Endothelial cell (in vitro differentiated cells): ENCODE results near the gene SMIM8. TPM values are rescaled to one million over a fixed set of nuclear protein-coding genes. Genes with fewer than 3 reads are reported as not detected.

Source experiments
- DNase-seq: peaks from one replicate; pipeline ENCODE4 v3.0.0; 2021; ENCODE audit warnings: low spot score
- H3K27ac Mint-ChIP-seq: one replicate; pipeline ENCODE4 v1.8.0; 2021; ENCODE audit warnings: mixed read lengths, inconsistent platforms; ENCODE audit not compliant: unreplicated experiment
- H3K27me3 Mint-ChIP-seq: one replicate; pipeline ENCODE4 v1.8.0; 2021; ENCODE audit warnings: mild to moderate bottlenecking, moderate library complexity, mixed read lengths, inconsistent platforms; ENCODE audit not compliant: unreplicated experiment
- H3K36me3 Mint-ChIP-seq: one replicate; pipeline ENCODE4 v1.8.0; 2021; ENCODE audit warnings: mild to moderate bottlenecking, low read depth, mixed read lengths, inconsistent platforms; ENCODE audit not compliant: unreplicated experiment
- H3K4me1 Mint-ChIP-seq: one replicate; pipeline ENCODE4 v1.8.0; 2021; ENCODE audit warnings: mild to moderate bottlenecking, mixed read lengths, inconsistent platforms; ENCODE audit not compliant: unreplicated experiment
- H3K4me3 Mint-ChIP-seq: one replicate; pipeline ENCODE4 v1.8.0; 2021; ENCODE audit warnings: mild to moderate bottlenecking, mixed read lengths, inconsistent platforms; ENCODE audit not compliant: unreplicated experiment
- H3K9me3 Mint-ChIP-seq: one replicate; pipeline ENCODE4 v1.8.0; 2021; ENCODE audit warnings: mixed read lengths, inconsistent platforms; ENCODE audit not compliant: unreplicated experiment
- long read RNA-seq: library from polyadenylated mRNA; unstranded; transcript quantifications from one replicate; pipeline ENCODE4 v2.0.0, GENCODE V29; 2020; ENCODE audit not compliant: unreplicated experiment
- total RNA-seq: library from RNA; stranded (reverse); fragmentation: NEBNext Ultra II Directional; extraction: Animal tissue kit (Norgen Biotek cat#: 25700); gene quantifications from one replicate; pipeline ENCODE4 v1.2.1, GENCODE V29; 2021; ENCODE audit not compliant: unreplicated experiment
- TF ChIP-seq, protein P1 (sequence below): fragments of 200-600 bp; sonication (generic); IDR thresholded peaks from one replicate; pipeline ENCODE4 v1.5.0; 2021; ENCODE audit warnings: antibody characterized with exemption; ENCODE audit not compliant: unreplicated experiment

Gene SMIM8
- 11.6 TPM for total RNA-seq
- long read RNA-seq, partial matches to known transcripts, result 1 of 2 reads
- long read RNA-seq, other reads (novel, unspliced or antisense), result 0 of 2 reads

GRCh38 chr6:87322304-87323212 is at the start of gene SMIM8:
TSS of gene SMIM8 (plus strand) at chr6:87322588. CDS start at chr6:87337032, 14,444 bp downstream.
- Mint-ChIP-seq H3K9me3 (no peaks in the 10 kb centered on the region), H3K4me1 (peaks cover 4% of the 10 kb centered on the region), H3K27me3 (no peaks in the 10 kb centered on the region), H3K36me3 (no peaks in the 10 kb centered on the region), H3K4me3 (peak within 1 kb of the TSS; percentile 99), H3K27ac (peak within 1 kb of the TSS; percentile 80)
- DNase-seq, result peak; percentile 92
- TF ChIP-seq, protein P1, sequence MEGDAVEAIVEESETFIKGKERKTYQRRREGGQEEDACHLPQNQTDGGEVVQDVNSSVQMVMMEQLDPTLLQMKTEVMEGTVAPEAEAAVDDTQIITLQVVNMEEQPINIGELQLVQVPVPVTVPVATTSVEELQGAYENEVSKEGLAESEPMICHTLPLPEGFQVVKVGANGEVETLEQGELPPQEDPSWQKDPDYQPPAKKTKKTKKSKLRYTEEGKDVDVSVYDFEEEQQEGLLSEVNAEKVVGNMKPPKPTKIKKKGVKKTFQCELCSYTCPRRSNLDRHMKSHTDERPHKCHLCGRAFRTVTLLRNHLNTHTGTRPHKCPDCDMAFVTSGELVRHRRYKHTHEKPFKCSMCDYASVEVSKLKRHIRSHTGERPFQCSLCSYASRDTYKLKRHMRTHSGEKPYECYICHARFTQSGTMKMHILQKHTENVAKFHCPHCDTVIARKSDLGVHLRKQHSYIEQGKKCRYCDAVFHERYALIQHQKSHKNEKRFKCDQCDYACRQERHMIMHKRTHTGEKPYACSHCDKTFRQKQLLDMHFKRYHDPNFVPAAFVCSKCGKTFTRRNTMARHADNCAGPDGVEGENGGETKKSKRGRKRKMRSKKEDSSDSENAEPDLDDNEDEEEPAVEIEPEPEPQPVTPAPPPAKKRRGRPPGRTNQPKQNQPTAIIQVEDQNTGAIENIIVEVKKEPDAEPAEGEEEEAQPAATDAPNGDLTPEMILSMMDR, result peak; percentile 94

DNA sequence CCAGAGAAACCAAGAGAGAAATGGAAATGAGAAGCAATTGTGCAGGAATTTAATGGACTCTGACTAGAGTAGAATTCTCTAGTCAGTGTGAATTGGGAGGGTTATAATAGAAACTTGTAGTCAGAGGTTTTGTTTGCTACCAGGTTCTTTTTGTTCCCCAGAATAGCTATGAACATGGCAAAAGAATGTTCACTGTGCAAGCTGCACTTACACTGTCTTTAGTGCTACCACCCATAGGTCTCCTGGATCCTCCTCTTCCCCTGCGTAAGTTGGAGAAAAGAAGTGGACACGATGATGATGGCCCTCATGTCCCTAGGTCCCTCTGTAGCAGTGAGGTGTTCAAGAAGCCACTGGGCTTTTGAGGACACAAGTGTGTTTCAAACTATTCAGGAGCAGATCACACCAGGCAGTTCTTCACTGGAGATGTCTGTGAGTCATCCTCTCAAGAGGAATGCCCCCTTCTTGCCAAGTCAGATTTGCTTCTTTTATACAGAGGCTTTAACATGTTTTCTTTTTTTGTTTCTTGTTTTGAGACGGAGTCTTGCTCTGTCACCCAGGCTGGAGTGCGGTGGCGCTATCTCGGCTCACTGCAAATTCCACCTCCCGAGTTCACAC is 47.6 kb upstream of the SMIM8 start:
- H3K4me1 Mint-ChIP-seq, result no peaks in the 10 kb centered on the region

DNA sequence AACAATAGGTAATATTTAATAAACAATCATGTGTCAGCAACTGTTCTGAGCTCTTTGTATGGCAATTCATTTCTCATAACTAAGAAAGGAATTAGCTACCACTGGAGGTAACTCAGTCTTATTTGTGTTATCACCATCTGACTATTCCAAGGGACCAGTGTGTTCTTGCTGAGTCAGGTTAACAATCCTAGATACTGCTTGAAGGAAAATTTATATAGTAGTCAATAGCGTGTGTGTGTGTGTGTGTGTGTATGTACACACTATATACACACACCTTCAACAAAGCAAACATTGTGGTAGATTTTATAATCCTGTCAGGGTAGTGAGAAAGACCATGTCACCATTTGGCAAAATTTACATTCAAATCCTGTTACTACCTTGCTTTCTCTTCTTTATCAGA is 45.8 kb upstream of the SMIM8 start:
- TF ChIP-seq, protein P1, result no peak
- H3K4me3 Mint-ChIP-seq, result no peak overlapping the region
- DNase-seq, result no peak
- no peaks in the 10 kb centered on the region for H3K27me3 Mint-ChIP-seq
- no peak overlapping the region for H3K27ac Mint-ChIP-seq
- H3K9me3 Mint-ChIP-seq, result no peaks in the 10 kb centered on the region
- no peaks in the 10 kb centered on the region for H3K4me1 Mint-ChIP-seq
- H3K36me3 Mint-ChIP-seq, result no peaks in the 10 kb centered on the region

More for the DNA sequence above, 47.6 kb upstream of the SMIM8 start:
- H3K36me3 Mint-ChIP-seq, result peaks cover 4% of the 10 kb centered on the region
- no peak overlapping the region for H3K4me3 Mint-ChIP-seq
- H3K27ac Mint-ChIP-seq, result no peak overlapping the region
- DNase-seq, result no peak
- no peaks in the 10 kb centered on the region for H3K27me3 Mint-ChIP-seq
- TF ChIP-seq, protein P1, result no peak
- no peaks in the 10 kb centered on the region for H3K9me3 Mint-ChIP-seq

DNA sequence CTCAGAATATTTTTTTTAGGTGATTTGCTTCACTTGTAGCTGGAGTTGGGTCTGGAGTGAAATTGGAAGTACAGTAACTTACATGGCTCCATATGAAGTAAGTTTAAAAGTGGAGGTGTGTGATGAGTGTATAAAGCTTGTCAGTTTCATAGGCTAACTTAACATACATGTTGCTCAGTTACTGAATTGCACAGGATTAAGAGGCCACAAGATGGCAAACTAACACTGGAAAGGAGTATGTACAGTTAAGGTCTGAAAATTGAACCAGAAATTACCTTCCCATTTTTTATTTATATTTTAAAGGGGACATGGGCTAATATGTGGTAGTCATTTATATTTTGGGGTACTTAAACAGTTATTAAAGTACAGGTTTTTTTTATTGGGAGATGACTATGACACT is 45.3 kb upstream of the SMIM8 start:
- H3K27me3 Mint-ChIP-seq, result no peaks in the 10 kb centered on the region
- TF ChIP-seq, protein P1, result no peak
- no peak overlapping the region for H3K27ac Mint-ChIP-seq
- no peak overlapping the region for H3K4me3 Mint-ChIP-seq
- no peak for DNase-seq
- no peaks in the 10 kb centered on the region for H3K9me3 Mint-ChIP-seq
- no peaks in the 10 kb centered on the region for H3K36me3 Mint-ChIP-seq
- H3K4me1 Mint-ChIP-seq, result no peaks in the 10 kb centered on the region
